DOHH2 (cell line): ENCODE results near the gene RPP40.

Experiments
- H3F3A ChIP-seq: fragments of 200-600 bp; sonication (generic), shearing (Covaris generic); 2 replicates; pipeline ENCODE4 v1.6.0; 2016; ENCODE audit warnings: antibody characterized with exemption, mild to moderate bottlenecking; ENCODE audit not compliant: control insufficient read depth, insufficient read depth
- H3K27ac ChIP-seq: fragments of 200-600 bp; sonication (generic); 2 replicates; pipeline ENCODE4 v1.5.1; 2014; ENCODE audit warnings: low read depth, mild to moderate bottlenecking, low read length, moderate library complexity
- H3K27me3 ChIP-seq: fragments of 200-600 bp; sonication (generic); 2 replicates; pipeline ENCODE4 v1.6.1; 2014; ENCODE audit warnings: mild to moderate bottlenecking, low read length, mixed read lengths; ENCODE audit not compliant: control insufficient read depth
- H3K36me3 ChIP-seq: fragments of 200-600 bp; sonication (generic); 2 replicates; pipeline ENCODE4 v1.6.1; 2014; ENCODE audit warnings: mild to moderate bottlenecking, low read length, moderate library complexity, mixed read lengths; ENCODE audit not compliant: control insufficient read depth
- H3K4me1 ChIP-seq: fragments of 200-600 bp; sonication (generic); 2 replicates; pipeline ENCODE4 v1.6.1; 2014; ENCODE audit warnings: mild to moderate bottlenecking, low read length, mixed read lengths; ENCODE audit not compliant: control insufficient read depth
- H3K4me2 ChIP-seq: fragments of 200-600 bp; sonication (generic); 2 replicates; pipeline ENCODE4 v1.6.0; 2014; ENCODE audit warnings: mild to moderate bottlenecking, low read length, moderate library complexity
- H3K4me3 ChIP-seq: fragments of 200-600 bp; sonication (generic); 2 replicates; pipeline ENCODE4 v1.5.1; 2014; ENCODE audit warnings: mild to moderate bottlenecking, low read length, mixed read lengths
- H3K79me2 ChIP-seq: fragments of 200-600 bp; sonication (generic); 2 replicates; pipeline ENCODE4 v1.6.1; 2014; ENCODE audit warnings: mild to moderate bottlenecking, low read length, mixed read lengths; ENCODE audit not compliant: control insufficient read depth
- H3K9me2 ChIP-seq: fragments of 200-600 bp; sonication (generic); replicated peaks from 2 replicates; pipeline ENCODE4 v1.6.1; 2014; ENCODE audit warnings: mild to moderate bottlenecking, low read length, mixed read lengths; ENCODE audit not compliant: control insufficient read depth
- H3K9me3 ChIP-seq: fragments of 200-600 bp; sonication (generic); 2 replicates; pipeline ENCODE4 v1.6.1; 2014; ENCODE audit warnings: antibody characterized with exemption, low read length, mixed read lengths; ENCODE audit not compliant: control insufficient read depth, insufficient read depth
- H4K20me1 ChIP-seq: fragments of 200-600 bp; sonication (generic); 2 replicates; pipeline ENCODE4 v1.6.0; 2014; ENCODE audit warnings: low read depth, mild to moderate bottlenecking, antibody characterized with exemption, low read length, moderate library complexity; ENCODE audit not compliant: control insufficient read depth, insufficient read depth
- EZH2phosphoT487 ChIP-seq: fragments of 200-600 bp; sonication (generic); IDR thresholded peaks from 2 replicates; pipeline ENCODE4 v1.6.1; 2017; ENCODE audit warnings: borderline replicate concordance, mild to moderate bottlenecking, antibody characterized with exemption, low read length, moderate library complexity, mixed read lengths
- TF ChIP-seq, protein P1 (sequence below): fragments of 200-600 bp; sonication (generic); IDR thresholded peaks from one replicate; pipeline ENCODE4 v1.5.1; 2014; ENCODE audit warnings: antibody characterized with exemption, mild to moderate bottlenecking, low read depth, low read length; ENCODE audit not compliant: poor library complexity, severe bottlenecking

The RPP40 gene, protein sequence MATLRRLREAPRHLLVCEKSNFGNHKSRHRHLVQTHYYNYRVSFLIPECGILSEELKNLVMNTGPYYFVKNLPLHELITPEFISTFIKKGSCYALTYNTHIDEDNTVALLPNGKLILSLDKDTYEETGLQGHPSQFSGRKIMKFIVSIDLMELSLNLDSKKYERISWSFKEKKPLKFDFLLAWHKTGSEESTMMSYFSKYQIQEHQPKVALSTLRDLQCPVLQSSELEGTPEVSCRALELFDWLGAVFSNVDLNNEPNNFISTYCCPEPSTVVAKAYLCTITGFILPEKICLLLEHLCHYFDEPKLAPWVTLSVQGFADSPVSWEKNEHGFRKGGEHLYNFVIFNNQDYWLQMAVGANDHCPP

DNA sequence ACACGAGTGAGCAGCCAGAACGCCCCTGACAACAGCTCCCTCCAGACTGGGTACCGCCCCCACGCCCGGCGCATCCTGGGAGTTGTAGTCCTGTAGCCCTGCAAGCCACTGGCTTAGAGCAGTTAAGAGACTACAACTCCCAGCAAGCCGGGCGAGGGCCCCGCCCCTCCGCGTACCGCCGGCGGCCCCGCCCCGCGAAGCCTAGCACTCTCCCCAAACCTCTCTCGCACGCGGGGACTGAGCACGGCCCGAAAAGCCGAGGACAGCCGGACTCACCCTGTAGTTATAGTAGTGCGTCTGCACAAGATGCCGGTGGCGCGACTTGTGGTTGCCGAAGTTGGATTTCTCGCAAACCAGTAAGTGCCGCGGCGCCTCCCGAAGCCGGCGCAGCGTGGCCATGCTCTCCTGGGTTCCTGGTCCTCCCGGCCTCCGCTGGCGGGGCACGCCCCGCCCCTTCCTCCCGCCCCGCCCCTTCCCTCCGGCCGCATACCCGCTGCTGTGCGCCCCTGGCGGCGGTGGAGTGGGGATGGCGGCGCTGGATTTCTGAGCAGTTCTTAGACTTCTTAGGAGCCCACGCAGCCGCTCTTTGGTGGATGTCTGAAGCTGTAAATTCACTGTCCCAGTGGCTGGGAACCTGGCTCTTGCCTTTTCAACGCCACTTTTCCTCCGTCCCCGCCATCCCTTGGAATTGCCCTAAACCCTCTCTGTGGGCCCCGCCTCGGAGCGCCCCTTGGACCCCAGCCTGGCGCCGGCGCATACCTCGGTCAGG, at the start of gene RPP40:
Gene RPP40, minus strand, starts transcription at position 434 of the 769 bp plus-strand sequence. Its CDS starts 35 bp downstream, at position 399.
- Histone ChIP-seq H3K79me2 (peaks cover 6% of the 10 kb centered on the region), H3K9me2 (no peaks in the 10 kb centered on the region), H3K9me3 (no peaks in the 10 kb centered on the region), H3K27me3 (no peaks in the 10 kb centered on the region), H3K36me3 (peaks cover 8% of the 10 kb centered on the region), H3K4me3 (peak within 1 kb of the TSS; percentile 88), H3K4me1 (peaks cover 16% of the 10 kb centered on the region), H3K27ac (peak within 1 kb of the TSS; percentile 44), H4K20me1 (no peaks in the 10 kb centered on the region), H3F3A (no peaks in the 10 kb centered on the region), H3K4me2 (peak within 1 kb of the TSS; percentile 81)
- TF ChIP-seq, protein P1, sequence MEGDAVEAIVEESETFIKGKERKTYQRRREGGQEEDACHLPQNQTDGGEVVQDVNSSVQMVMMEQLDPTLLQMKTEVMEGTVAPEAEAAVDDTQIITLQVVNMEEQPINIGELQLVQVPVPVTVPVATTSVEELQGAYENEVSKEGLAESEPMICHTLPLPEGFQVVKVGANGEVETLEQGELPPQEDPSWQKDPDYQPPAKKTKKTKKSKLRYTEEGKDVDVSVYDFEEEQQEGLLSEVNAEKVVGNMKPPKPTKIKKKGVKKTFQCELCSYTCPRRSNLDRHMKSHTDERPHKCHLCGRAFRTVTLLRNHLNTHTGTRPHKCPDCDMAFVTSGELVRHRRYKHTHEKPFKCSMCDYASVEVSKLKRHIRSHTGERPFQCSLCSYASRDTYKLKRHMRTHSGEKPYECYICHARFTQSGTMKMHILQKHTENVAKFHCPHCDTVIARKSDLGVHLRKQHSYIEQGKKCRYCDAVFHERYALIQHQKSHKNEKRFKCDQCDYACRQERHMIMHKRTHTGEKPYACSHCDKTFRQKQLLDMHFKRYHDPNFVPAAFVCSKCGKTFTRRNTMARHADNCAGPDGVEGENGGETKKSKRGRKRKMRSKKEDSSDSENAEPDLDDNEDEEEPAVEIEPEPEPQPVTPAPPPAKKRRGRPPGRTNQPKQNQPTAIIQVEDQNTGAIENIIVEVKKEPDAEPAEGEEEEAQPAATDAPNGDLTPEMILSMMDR: peak; percentile 87
- no peak for TF ChIP-seq EZH2phosphoT487

DNA sequence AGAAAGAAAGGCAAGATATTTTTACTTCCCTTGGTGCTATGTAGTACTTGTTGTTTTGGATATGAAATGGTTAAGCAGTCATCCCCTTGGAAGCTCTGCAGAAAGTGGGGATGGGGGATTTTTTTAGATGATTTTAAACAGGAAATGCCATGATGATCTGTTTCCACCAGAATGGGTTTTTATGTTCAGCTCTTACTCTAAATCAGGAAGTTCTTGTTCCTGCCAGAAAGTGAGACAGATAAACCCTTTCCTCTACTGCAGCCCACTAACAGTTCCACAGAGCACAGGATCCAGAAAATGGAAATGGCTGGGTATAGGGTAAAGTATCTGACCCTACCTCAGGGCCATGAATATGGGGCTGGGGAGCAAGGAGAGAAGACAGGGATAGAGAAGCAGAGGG, 49.2 kb upstream of the RPP40 start:
- no peak for TF ChIP-seq EZH2phosphoT487
- TF ChIP-seq, protein P1: no peak
- Histone ChIP-seq H3K36me3 (no peaks in the 10 kb centered on the region), H3K9me2 (no peaks in the 10 kb centered on the region), H3K27me3 (0 out of 2 replicates have a peak, but pooled peaks cover 3% of the 10 kb centered on the region), H3K4me2 (no peak overlapping the region), H4K20me1 (no peaks in the 10 kb centered on the region), H3K27ac (no peak overlapping the region), H3K4me3 (no peak overlapping the region), H3K79me2 (no peaks in the 10 kb centered on the region), H3K9me3 (peaks cover 5% of the 10 kb centered on the region; the same call in 1 of the 2 replicates), H3K4me1 (peaks cover 3% of the 10 kb centered on the region), H3F3A (no peaks in the 10 kb centered on the region)

DNA sequence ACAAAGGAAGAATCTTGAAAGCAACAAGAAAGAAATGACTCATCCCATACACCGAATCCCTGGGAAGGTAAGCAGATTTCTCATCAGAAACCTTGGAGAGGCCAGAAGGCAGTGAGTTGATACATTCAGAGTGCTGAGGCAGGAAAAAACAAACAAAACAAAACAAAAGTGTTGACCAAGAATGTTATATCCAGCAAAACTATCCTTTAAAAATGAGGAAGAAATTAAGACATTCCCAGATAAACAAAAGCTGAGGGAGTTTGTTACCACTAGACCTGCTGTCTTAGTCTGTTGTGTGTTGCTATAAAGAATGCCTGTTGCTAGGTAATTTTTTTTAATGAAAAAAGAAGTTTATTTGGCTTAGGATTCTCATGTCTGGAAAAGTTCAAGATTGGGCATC, 47.6 kb upstream of the RPP40 start:
- Histone ChIP-seq H3K79me2 (no peaks in the 10 kb centered on the region), H3K27ac (no peak overlapping the region), H3K36me3 (no peaks in the 10 kb centered on the region), H4K20me1 (no peaks in the 10 kb centered on the region), H3K4me3 (no peak overlapping the region), H3K4me1 (no peaks in the 10 kb centered on the region), H3K4me2 (no peak overlapping the region), H3K27me3 (0 out of 2 replicates have a peak, but pooled peaks cover 3% of the 10 kb centered on the region), H3F3A (no peaks in the 10 kb centered on the region), H3K9me2 (no peaks in the 10 kb centered on the region; the same call in 1 of the 2 replicates), H3K9me3 (peaks cover 5% of the 10 kb centered on the region; the same call in 1 of the 2 replicates)
- TF ChIP-seq, protein P1: no peak
